Epithelial cell of proximal tubule (primary cell): ENCODE data around the gene PHACTR2. TPM values are rescaled to one million over a fixed set of nuclear protein-coding genes. Genes with fewer than 3 reads are reported as not detected.
"Not testable (repeated sequence)": the region's sequence is repeated elsewhere in the genome, so short reads cannot be mapped to it uniquely, and the experiment has no call there.

Experiments used
- DNase-seq: peaks from one replicate; pipeline ENCODE4 v3.0.0-alpha.2; 2011; ENCODE audit warnings: low read depth
- H3K4me3 ChIP-seq: 2 replicates; pipeline ENCODE4 v1.5.1; 2011; ENCODE audit warnings: low read depth, mild to moderate bottlenecking, low read length
- CTCF ChIP-seq: conservative IDR thresholded peaks from 2 replicates; pipeline ENCODE4 v1.5.1; 2012; ENCODE audit warnings: low read depth, mild to moderate bottlenecking, low read length
- total RNA-seq: library from RNA; depleted of rRNA; stranded (reverse); fragments of >200 nt; gene quantifications from 2 replicates; pipeline ENCODE4 v1.2.3, GENCODE V29; 2015

The PHACTR2 gene
- 13.8 and 15.9 TPM in 2 replicates for total RNA-seq

GRCh38 chr6:143677891-143678791 is at the start of gene PHACTR2:
Gene PHACTR2, plus strand, starts transcription at chr6:143677965. Its CDS starts 199 bp downstream, at chr6:143678164.
- no peak for TF ChIP-seq CTCF
- H3K4me3 ChIP-seq = peak within 1 kb of the TSS; percentile 66
- no peak for DNase-seq

GRCh38 chr6:143629104-143630080 is 48.4 kb upstream of the PHACTR2 start:
- TF ChIP-seq CTCF = no peak
- H3K4me3 ChIP-seq = no peak overlapping the region
- DNase-seq = no peak

- not testable (repeated sequence) for H3K4me3 ChIP-seq, DNase-seq
Observed at GRCh38 chr6:143631196-143631595, 46.6 kb upstream of the PHACTR2 start.

DNA sequence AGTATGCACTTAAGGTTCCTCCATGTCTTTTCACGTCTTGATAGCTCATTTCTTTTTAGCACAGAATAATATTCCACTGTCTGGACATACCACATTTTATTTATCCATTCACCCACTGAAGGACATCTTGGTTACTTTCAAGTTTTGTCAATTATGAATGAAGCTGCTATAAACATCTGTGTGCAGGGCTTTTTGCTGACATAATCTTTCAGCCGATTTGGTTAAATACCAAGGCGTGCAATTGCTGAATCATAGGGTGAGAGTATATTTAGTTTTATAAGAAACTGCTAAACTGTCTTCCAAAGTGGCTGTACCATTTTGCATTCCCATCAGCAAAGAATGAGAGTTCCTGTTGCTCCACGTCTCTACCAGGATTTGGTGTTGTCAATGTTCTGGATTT is 44.9 kb upstream of the PHACTR2 start:
- no peak for TF ChIP-seq CTCF
- no peak for DNase-seq
- no peak overlapping the region for H3K4me3 ChIP-seq

- TF ChIP-seq CTCF = no peak
- H3K4me3 ChIP-seq = no peak overlapping the region
- DNase-seq = no peak
Observed at GRCh38 chr6:143634486-143634885, 43.3 kb upstream of the PHACTR2 start.

DNA sequence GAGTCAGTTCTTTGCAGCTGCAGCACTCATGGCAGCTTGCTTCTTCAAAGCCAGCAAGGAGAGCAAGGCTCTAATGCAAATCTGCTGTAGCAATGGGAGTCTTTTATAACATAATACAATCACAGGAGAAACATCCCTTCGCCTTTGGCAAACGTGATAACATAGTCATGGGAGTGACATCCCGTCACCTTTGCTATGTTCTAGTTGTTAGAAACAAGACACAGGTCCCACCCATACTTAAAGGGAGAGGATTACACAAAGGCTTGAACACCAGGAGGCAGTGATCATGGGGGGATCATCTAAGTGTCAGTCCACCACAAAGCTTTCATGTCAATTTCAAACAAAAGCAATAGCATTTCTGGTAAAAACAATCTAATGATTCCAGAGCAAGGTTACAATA is 40.1 kb upstream of the PHACTR2 start:
- no peak overlapping the region for H3K4me3 ChIP-seq
- no peak for DNase-seq
- TF ChIP-seq CTCF = no peak

- TF ChIP-seq CTCF = no peak
- no peak for DNase-seq
- H3K4me3 ChIP-seq = no peak overlapping the region
Observed at GRCh38 chr6:143642403-143642802, 35.4 kb upstream of the PHACTR2 start.
